T-cell (primary cell): ENCODE results near the gene FOS. TPM values are rescaled to one million over a fixed set of nuclear protein-coding genes. Genes with fewer than 3 reads are reported as not detected.

Experiments
- ATAC-seq, 4 experiments: fragments of 200-7000 bp in 3 of 4; fragments of 150-1000 bp in 1 of 4; cut with Tn5 transposase; replicated peaks in 1 of 4; 1 replicate in 3 of 4; 2 replicates in 1 of 4; pipeline ENCODE4 v1.10.0; 2021; ENCODE audit warnings: moderate library complexity in 3 of 4, mild to moderate bottlenecking in 2 of 4, moderate number of reproducible peaks in 1 of 4
- CTCF ChIA-PET, 2 donors: fragments of 300-600 bp; sonication (Branson Sonifier 250); formaldehyde crosslinking; loops; one replicate each; lab custom pipeline; 2022; ENCODE audit warnings: antibody characterized with exemption in 2 of 2; lab: Charles Lee
- POLR2A ChIA-PET, 2 donors: fragments of 300-600 bp; sonication (Branson Sonifier 250); formaldehyde crosslinking; loops; one replicate each; lab custom pipeline; 2022; ENCODE audit warnings: antibody characterized with exemption in 2 of 2; lab: Charles Lee
- DNase-seq, 35 experiments: peaks; one replicate each; pipeline versions ENCODE4 v3.0.0 to v3.0.0-alpha.2; 2013 to 2023
- H3K27ac ChIP-seq: one replicate; pipeline ENCODE4 v1.5.1; 2013; ENCODE audit warnings: low read length
- H3K27me3 ChIP-seq, 2 experiments: replicated peaks in 1 of 2; 1 replicate in 1 of 2; 2 replicates in 1 of 2; pipeline versions ENCODE4 v1.6.1 to v1.7.0; 2013; ENCODE audit warnings: low read length in 1 of 2, mixed read lengths in 1 of 2; ENCODE audit not compliant: control insufficient read depth in 2 of 2, insufficient read depth in 2 of 2; ENCODE audit errors: extremely low read depth in 1 of 2
- H3K36me3 ChIP-seq, 2 donors: 1 replicate in 1 of 2; 2 replicates in 1 of 2; pipeline versions ENCODE4 v1.6.1 to v1.7.0; 2013; ENCODE audit warnings: low read length in 1 of 2; ENCODE audit not compliant: control insufficient read depth in 2 of 2, insufficient read depth in 1 of 2; ENCODE audit errors: extremely low read depth in 1 of 2
- H3K4me1 ChIP-seq, 2 experiments: 1 replicate in 1 of 2; 2 replicates in 1 of 2; pipeline versions ENCODE4 v1.6.1 to v1.7.0; 2013; ENCODE audit warnings: low read length in 2 of 2, mixed read lengths in 1 of 2; ENCODE audit not compliant: insufficient read depth in 2 of 2, control insufficient read depth in 1 of 2; ENCODE audit errors: extremely low read depth in 1 of 2
- H3K4me3 ChIP-seq, 2 donors: 1 replicate in 1 of 2; 2 replicates in 1 of 2; pipeline versions ENCODE4 v1.5.1 to v1.7.0; 2013; ENCODE audit warnings: mild to moderate bottlenecking in 2 of 2, low read length in 1 of 2, moderate library complexity in 1 of 2; ENCODE audit not compliant: control insufficient read depth in 1 of 2; ENCODE audit errors: extremely low read depth in 1 of 2
- H3K9me3 ChIP-seq: 2 replicates; pipeline ENCODE4 v1.7.0; 2013
- H3K27ac Mint-ChIP-seq, 2 donors: one replicate each; pipeline ENCODE4 v1.8.0; 2020 to 2021; ENCODE audit warnings: mild to moderate bottlenecking in 2 of 2, mixed read lengths in 2 of 2
- H3K27me3 Mint-ChIP-seq, 2 donors: one replicate each; pipeline ENCODE4 v1.8.0; 2021 to 2022; ENCODE audit warnings: mixed read lengths in 2 of 2
- H3K36me3 Mint-ChIP-seq: one replicate; pipeline ENCODE4 v1.8.0; 2021; ENCODE audit warnings: mixed read lengths
- H3K4me1 Mint-ChIP-seq, 3 donors: one replicate each; pipeline ENCODE4 v1.8.0; 2020 to 2022; ENCODE audit warnings: mixed read lengths in 3 of 3, mild to moderate bottlenecking in 1 of 3
- H3K4me3 Mint-ChIP-seq, 3 donors: one replicate each; pipeline ENCODE4 v1.8.0; 2020 to 2022; ENCODE audit warnings: mild to moderate bottlenecking in 3 of 3, mixed read lengths in 3 of 3, moderate library complexity in 3 of 3
- H3K9me3 Mint-ChIP-seq, 3 donors: one replicate each; pipeline ENCODE4 v1.8.0; 2020 to 2022; ENCODE audit warnings: mixed read lengths in 3 of 3
- WGBS: methylation state at CpG from one replicate; pipeline ENCODE4 v1.1.5; 2013; ENCODE audit warnings: missing lambda C conversion rate; ENCODE audit not compliant: insufficient coverage; 5-methylcytosine and 5-hydroxymethylcytosine counted together
- total RNA-seq, 35 experiments: library from RNA in 6 of 35; stranded (reverse) in 6 of 35; fragments of 120-200 nt in 1 of 35; gene quantifications; one replicate each; pipeline versions ENCODE4 v1.2.1 to v1.2.4 and lab custom pipeline; 2013 to 2026

The FOS gene
- total RNA-seq, 5 donors from 2014 or later (not counting 1 experiment from before 2014, with no cell fraction given), result 20.4 to 2,951 (median 27.1) TPM

- H3K36me3 ChIP-seq, result no peaks in the 10 kb centered on the region
- CTCF ChIA-PET, result interaction anchor here (0.6 to 3.6 kb wide), 25 partner anchors 10 to 1270 kb away, joined by 3 to 24 read pairs (median 6); partner anchors contain the start of gene NEK9 (in 1 of the 2)
Measured at GRCh38 chr14:75295061-75295461, 16.4 kb downstream of the FOS start.

GRCh38 chr14:75295491-75296345 lies 17.1 kb downstream of the FOS start:
- Mint-ChIP-seq H3K27ac (peak overlapping the region; percentile 69 to 90), H3K9me3 (no peaks in the 10 kb centered on the region), H3K27me3 (no peaks in the 10 kb centered on the region), H3K4me1 (peaks cover 13 to 25% (median 23%) of the 10 kb centered on the region in 3 donors), H3K36me3 (no peaks in the 10 kb centered on the region), H3K4me3 (peak overlapping the region; percentile 79 to 92 (median 88))
- Histone ChIP-seq H3K27ac (peak overlapping the region; percentile 43), H3K36me3 (no peaks in the 10 kb centered on the region), H3K27me3 (peaks cover 0 to 7% of the 10 kb centered on the region in 2 experiments), H3K9me3 (no peaks in the 10 kb centered on the region), H3K4me1 (peaks cover 12 to 32% of the 10 kb centered on the region in 2 experiments), H3K4me3 (peak overlapping the region; percentile 61 to 66)
- ATAC-seq, result peak; percentile 21 to 41 (median 35)
- ChIA-PET CTCF (interaction anchor here (0.6 to 3.6 kb wide), 25 partner anchors 9 to 1271 kb away, joined by 3 to 24 read pairs (median 6); partner anchors contain the start of gene NEK9 (in 1 of the 2)), POLR2A (interaction anchor here (0.5 to 2.8 kb wide), 18 partner anchors 10 to 365 kb away, joined by 3 to 46 read pairs (median 6); partner anchors contain the start of genes ERG28 (in 1 of the 2) and NEK9 (in 1 of the 2))
- peak; percentile 54 to 88 (median 73) for DNase-seq
- WGBS, result 6% methylated on average over 13 of the region's 19 CpGs

More at GRCh38 chr14:75295061-75295461, 16.4 kb downstream of the FOS start:
- peak overlapping the region; percentile 75 for H3K27ac ChIP-seq
- Mint-ChIP-seq H3K4me3 (peak overlapping the region; percentile 79 to 92 (median 88)), H3K36me3 (no peaks in the 10 kb centered on the region), H3K9me3 (no peaks in the 10 kb centered on the region), H3K27me3 (no peaks in the 10 kb centered on the region), H3K4me1 (peaks cover 13 to 25% (median 23%) of the 10 kb centered on the region in 3 donors), H3K27ac (no peak overlapping the region)
- 0% methylated on average over 5 of the region's 18 CpGs for WGBS
- H3K27me3 ChIP-seq, result peaks cover 0 to 7% of the 10 kb centered on the region in 2 experiments
- peaks cover 12 to 32% of the 10 kb centered on the region in 2 experiments for H3K4me1 ChIP-seq
- DNase-seq (peak in 3 of 35 experiments; percentile 12 to 36 (median 25)), ATAC-seq (no peak)
- peak overlapping the region; percentile 61 to 66 for H3K4me3 ChIP-seq
- H3K9me3 ChIP-seq, result no peaks in the 10 kb centered on the region
- POLR2A ChIA-PET, result interaction anchor here (0.5 to 2.8 kb wide), 17 partner anchors 9 to 365 kb away, joined by 3 to 46 read pairs (median 7); partner anchors contain the start of genes ERG28 (in 1 of the 2) and NEK9 (in 1 of the 2)

DNA sequence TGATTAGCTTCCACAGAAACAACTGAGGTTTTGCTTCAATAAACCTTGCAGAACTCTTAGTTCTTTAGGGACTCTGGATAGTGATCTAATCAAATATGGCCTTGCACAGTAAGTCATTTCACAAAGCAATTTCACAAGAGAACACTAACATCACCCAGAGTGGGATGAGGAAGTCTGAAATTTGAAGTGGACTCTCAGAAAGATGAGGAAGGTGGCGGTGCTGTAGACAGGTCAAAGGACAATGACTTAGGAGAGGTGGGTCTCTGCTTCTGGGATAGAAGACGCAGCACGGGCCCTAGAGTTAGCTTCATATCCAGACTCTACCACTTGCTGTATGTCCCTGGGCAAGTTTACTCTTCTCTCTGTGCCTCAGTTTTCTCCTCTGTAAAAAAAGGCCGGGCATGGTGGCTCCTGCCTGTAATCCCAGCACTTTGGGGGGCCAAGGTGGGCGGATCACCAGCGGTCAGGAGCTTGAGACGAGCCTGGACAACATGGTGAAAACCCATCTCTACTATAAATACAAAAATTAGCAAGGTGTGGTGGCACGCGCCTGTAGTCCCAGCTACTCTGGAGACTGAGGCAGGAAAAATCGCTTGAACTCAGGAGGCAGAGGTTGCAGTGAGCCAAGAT lies 18.9 kb downstream of the FOS start:
- 60% methylated on average over 1 of the region's 10 CpGs for WGBS
- Histone ChIP-seq H3K27me3 (peaks cover 0 to 2% of the 10 kb centered on the region in 2 experiments), H3K4me1 (peaks cover 15 to 41% of the 10 kb centered on the region in 2 experiments), H3K36me3 (no peaks in the 10 kb centered on the region), H3K9me3 (no peaks in the 10 kb centered on the region), H3K27ac (no peak overlapping the region), H3K4me3 (no peak overlapping the region)
- CTCF ChIA-PET, result interaction anchor here (0.6 to 2.7 kb wide), 11 partner anchors 8 to 610 kb away, joined by 3 to 7 read pairs (median 3); no protein-coding TSS in a partner anchor
- Mint-ChIP-seq H3K27ac (no peak overlapping the region), H3K4me1 (peaks cover 28 to 39% (median 32%) of the 10 kb centered on the region in 3 donors), H3K27me3 (no peaks in the 10 kb centered on the region), H3K4me3 (no peak overlapping the region), H3K36me3 (no peaks in the 10 kb centered on the region), H3K9me3 (no peaks in the 10 kb centered on the region)
- POLR2A ChIA-PET, result interaction anchor here (0.6 to 1.3 kb wide), 4 partner anchors 38 to 226 kb away, joined by 3 to 6 read pairs (median 4); no protein-coding TSS in a partner anchor
- DNase-seq, result no peak
- ATAC-seq, result no peak

GRCh38 chr14:75298187-75298965 lies 19.7 kb downstream of the FOS start:
- H3K4me1 Mint-ChIP-seq, result peaks cover 31 to 38% (median 31%) of the 10 kb centered on the region in 3 donors
- Histone ChIP-seq H3K36me3 (no peaks in the 10 kb centered on the region), H3K27ac (no peak overlapping the region), H3K4me3 (no peak overlapping the region), H3K27me3 (peaks cover 0 to 2% of the 10 kb centered on the region in 2 experiments), H3K9me3 (no peaks in the 10 kb centered on the region), H3K4me1 (peaks cover 15 to 41% of the 10 kb centered on the region in 2 experiments)
- whole genome bisulfite sequencing, result 93% methylated on average over 8 of the region's 9 CpGs
- no peak for ATAC-seq
- CTCF ChIA-PET, result interaction anchor here (0.6 to 2.7 kb wide), 14 partner anchors 66 to 1616 kb away, joined by 3 to 7 read pairs (median 4); no protein-coding TSS in a partner anchor
- no peak for DNase-seq
- POLR2A ChIA-PET, result interaction anchor here (0.5 to 1.0 kb wide), 4 partner anchors 17 to 172 kb away, joined by 3 to 11 read pairs (median 4); no protein-coding TSS in a partner anchor
- H3K9me3 Mint-ChIP-seq, result no peaks in the 10 kb centered on the region
- H3K27me3 Mint-ChIP-seq, result no peaks in the 10 kb centered on the region
- no peak overlapping the region for H3K4me3 Mint-ChIP-seq
- no peaks in the 10 kb centered on the region for H3K36me3 Mint-ChIP-seq
- H3K27ac Mint-ChIP-seq, result no peak overlapping the region

DNA sequence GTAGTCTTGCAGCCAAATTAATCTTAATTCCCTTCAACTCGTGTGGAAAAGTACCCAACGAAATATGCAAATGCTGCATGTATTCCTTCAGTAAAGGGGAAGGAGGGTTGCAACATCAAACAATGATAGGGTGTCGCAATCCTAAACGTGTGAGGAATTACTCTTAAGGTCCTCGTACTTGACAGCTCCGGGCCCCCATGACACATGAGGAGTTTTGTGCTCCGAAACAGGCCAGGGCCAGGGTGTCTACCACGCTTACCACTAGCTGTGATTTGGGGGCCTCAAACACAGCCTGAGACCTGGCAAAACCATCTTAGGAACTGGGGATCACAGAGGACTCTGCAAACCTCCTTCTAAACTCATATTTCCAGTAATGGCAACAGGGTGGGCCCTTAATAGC lies 20.4 kb downstream of the FOS start:
- POLR2A ChIA-PET, result interaction anchor here in 1 of 2 donors (0.7 to 1.0 kb wide), 2 partner anchors 18 to 512 kb away, joined by 3 to 4 read pairs; no protein-coding TSS in a partner anchor
- no peak for ATAC-seq
- Histone ChIP-seq H3K27me3 (peaks cover 0 to 2% of the 10 kb centered on the region in 2 experiments), H3K4me1 (peaks cover 15 to 38% of the 10 kb centered on the region in 2 experiments), H3K9me3 (no peaks in the 10 kb centered on the region), H3K36me3 (no peaks in the 10 kb centered on the region), H3K4me3 (no peak overlapping the region), H3K27ac (no peak overlapping the region)
- WGBS, result 40% methylated on average over 1 of the region's 8 CpGs
- Mint-ChIP-seq H3K27me3 (no peaks in the 10 kb centered on the region), H3K9me3 (no peaks in the 10 kb centered on the region), H3K4me3 (no peak overlapping the region), H3K4me1 (peaks cover 33 to 39% (median 35%) of the 10 kb centered on the region in 3 donors), H3K36me3 (no peaks in the 10 kb centered on the region), H3K27ac (no peak overlapping the region)
- DNase-seq, result peak in 1 of 35 experiments; percentile 30
- CTCF ChIA-PET, result interaction anchor here (0.6 to 2.7 kb wide), 9 partner anchors 69 to 171 kb away, joined by 3 to 7 read pairs (median 4); no protein-coding TSS in a partner anchor
